ENCODE data around the gene GPR17.

Gene GPR17

GRCh38 chr2:127645395-127646291 is at the start of gene GPR17:
Gene GPR17, plus strand, starts transcription at chr2:127646153. Its CDS starts 4,583 bp downstream, at chr2:127650736.
- DNase-seq (ENCODE audit: low read depth): no peak

- DNase-seq (ENCODE audit: low read depth): no peak
These were observed 49.5 kb upstream of the GPR17 start for GRCh38 chr2:127596311-127597045.

- no peak for DNase-seq (ENCODE audit: low read depth)
These were observed 48.6 kb upstream of the GPR17 start for GRCh38 chr2:127597046-127597983.

- no peak for DNase-seq (ENCODE audit: low read depth)
These were observed 48.0 kb upstream of the GPR17 start for GRCh38 chr2:127597984-127598380.

- no peak for DNase-seq (ENCODE audit: low read depth)
These were observed 47.2 kb upstream of the GPR17 start for GRCh38 chr2:127598711-127599110.

- DNase-seq (ENCODE audit: low read depth): no peak
These were observed 46.7 kb upstream of the GPR17 start for GRCh38 chr2:127599211-127599610.

- DNase-seq (ENCODE audit: low read depth): no peak
These were observed 41.0 kb upstream of the GPR17 start for GRCh38 chr2:127604986-127605385.

GRCh38 chr2:127605691-127606263 is 40.2 kb upstream of the GPR17 start:
- no peak for DNase-seq (ENCODE audit: low read depth)

GRCh38 chr2:127606625-127607398 is 39.1 kb upstream of the GPR17 start:
- DNase-seq (ENCODE audit: low read depth): no peak

GRCh38 chr2:127607399-127607908 is 38.5 kb upstream of the GPR17 start:
- no peak for DNase-seq (ENCODE audit: low read depth)

GRCh38 chr2:127608061-127609030 is 37.6 kb upstream of the GPR17 start:
- DNase-seq (ENCODE audit: low read depth): no peak

GRCh38 chr2:127609031-127609751 is 36.8 kb upstream of the GPR17 start:
- no peak for DNase-seq (ENCODE audit: low read depth)

- DNase-seq (ENCODE audit: low read depth): no peak
These were observed 36.1 kb upstream of the GPR17 start for GRCh38 chr2:127609818-127610217.

- no peak for DNase-seq (ENCODE audit: low read depth)
These were observed 35.4 kb upstream of the GPR17 start for GRCh38 chr2:127610561-127610960.

GRCh38 chr2:127611076-127611925 is 34.7 kb upstream of the GPR17 start:
- DNase-seq (ENCODE audit: low read depth): no peak

GRCh38 chr2:127612111-127612822 is 33.7 kb upstream of the GPR17 start:
- DNase-seq (ENCODE audit: low read depth): no peak

- no peak for DNase-seq (ENCODE audit: low read depth)
These were observed 31.7 kb upstream of the GPR17 start for GRCh38 chr2:127614246-127614645.
